HG03521 (cell line): ENCODE measurements around the gene JAZF1.

ENCODE experiments used
- ATAC-seq: cut with Tn5 transposase; IDR thresholded peaks from one replicate; pipeline ENCODE4 v1.9.1; 2021; ENCODE audit warnings: mild to moderate bottlenecking, moderate library complexity; ENCODE audit not compliant: unreplicated experiment

JAZF1 gene

DNA sequence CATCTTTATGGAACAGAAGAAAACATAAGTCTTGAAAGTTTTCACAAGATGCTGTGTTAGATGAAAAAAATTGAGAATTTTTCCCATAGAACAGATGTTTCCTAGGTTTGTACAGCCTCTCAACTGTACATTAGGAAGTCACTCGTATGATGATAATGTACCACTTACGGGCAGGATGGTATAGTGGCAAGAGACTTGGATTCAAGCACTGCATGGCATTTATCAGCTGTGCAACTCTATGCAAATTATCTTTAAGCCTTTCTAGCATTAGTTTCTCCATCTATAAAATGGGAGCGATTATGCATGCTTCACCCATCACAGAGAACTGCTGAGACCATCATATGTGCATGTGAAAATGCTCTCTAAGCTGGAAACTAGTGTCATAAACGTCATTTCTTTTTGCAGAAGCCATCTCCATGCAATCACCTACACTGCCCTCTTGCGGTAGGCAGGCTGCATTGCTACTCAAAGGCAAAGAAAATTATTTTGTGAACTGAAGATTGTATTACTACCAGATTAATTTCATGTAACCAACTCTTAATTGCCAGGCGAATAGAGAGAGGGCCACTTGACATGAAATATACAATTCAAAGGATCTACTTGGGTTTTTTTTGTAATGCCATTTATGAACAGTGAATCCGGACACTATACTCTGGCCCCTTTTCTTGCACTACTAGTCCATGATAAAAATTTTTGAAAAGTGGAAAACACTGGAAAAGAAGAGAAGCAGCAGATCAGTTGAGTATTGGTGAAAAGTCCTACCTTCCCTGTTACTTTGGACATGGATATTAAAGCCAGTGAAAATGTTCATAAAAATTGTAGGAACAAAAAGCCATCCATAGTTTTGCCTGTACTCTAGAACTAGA, 102.3 kb downstream of the JAZF1 start:
- no peak for ATAC-seq

- no peak for ATAC-seq
Observed at GRCh38 chr7:28077616-28078015, 103.0 kb downstream of the JAZF1 start.

DNA sequence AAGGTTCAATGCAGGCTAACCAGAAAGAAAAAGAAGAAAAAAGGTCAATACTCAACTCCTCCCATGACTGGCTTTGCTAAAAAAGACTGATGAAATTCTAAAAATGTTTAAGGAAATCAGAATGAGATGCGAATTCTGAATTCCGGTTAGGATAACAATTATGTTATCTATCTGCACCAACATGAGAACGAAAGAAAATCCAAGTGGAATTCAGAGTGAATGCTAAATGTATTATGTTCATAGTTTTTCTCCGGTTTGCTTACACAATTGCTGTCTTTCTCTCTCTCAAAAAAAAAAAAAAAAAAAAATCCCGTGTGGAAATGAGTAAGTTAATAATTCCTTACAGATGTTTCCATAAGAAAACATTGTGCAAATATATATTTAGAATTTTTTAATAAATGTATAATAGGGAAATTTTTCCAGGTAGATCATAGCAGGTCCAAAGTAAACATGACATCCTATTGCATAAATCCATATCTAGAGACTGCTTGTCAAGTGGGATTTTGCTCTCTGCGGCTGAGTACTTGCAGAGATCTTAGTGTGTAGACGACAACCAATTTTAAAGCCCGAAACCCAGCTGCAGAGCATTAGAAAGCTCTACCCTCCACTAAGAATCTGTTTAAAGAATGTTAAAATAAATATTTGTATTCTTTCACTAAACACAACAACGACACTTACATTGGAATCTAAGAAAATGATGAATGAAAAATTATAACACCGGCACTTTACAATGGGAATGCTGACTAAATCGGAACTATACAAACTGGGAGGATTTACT, 104.0 kb downstream of the JAZF1 start:
- no peak for ATAC-seq

DNA sequence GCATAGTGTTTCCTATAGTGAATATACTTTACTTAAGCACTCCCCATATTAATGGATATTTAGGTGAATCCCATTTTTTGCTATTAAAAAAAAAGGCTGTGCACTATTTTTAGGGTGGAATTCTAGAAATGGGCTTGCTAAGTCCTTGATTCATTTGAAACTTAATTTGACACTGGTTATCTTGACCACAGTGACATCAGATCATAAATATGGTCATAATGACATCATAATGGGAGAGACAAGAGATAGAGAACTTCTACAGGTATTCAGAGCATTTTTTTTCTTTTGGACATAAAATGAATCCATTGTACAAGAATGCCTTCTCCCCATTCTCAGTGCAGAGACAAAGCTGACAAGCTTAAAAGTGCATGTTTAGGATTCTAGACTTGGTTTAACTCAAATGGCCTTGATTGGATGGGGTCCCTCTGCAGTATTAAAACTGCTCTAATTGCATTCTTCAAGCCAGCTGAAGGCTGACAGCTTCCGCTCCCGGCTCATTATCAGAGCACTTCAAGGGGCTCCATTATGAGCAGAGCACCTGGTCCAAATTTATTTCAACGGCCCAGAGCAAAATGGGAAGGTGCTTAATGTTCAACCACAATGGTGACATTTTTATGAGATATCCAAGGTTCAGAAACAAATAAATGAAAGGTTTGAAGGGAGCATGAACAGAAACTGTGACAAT, 104.8 kb downstream of the JAZF1 start:
- ATAC-seq: no peak

DNA sequence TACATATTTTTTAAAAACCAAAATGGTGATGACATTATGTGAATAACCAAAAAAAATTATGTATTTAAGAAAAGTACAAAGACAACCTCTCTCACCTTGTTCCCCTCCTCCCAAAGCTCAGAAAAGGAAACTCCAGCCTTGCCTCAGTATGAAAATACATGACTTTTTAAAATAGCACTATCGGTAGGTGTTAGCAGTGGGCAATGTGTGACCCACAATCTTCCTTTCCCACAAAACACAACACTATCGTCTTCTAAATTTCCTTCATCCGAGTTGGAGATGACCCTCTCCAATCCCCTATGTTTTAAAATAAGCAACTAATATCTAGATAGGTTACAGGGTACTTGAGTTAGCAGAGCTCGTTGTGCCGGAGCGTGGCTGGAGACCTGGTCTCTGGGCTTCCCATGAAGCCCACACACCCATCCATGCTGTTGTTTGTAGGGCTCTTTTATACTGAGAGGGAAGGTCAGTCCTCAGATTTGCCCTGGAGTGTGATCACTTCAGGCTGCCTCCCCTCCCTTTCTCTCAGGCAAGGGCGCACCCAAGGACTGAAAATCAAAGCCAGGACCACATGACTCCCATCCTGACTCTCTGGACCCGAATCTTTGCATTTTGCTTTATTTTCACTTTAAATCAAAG, 107.6 kb downstream of the JAZF1 start:
- no peak for ATAC-seq

DNA sequence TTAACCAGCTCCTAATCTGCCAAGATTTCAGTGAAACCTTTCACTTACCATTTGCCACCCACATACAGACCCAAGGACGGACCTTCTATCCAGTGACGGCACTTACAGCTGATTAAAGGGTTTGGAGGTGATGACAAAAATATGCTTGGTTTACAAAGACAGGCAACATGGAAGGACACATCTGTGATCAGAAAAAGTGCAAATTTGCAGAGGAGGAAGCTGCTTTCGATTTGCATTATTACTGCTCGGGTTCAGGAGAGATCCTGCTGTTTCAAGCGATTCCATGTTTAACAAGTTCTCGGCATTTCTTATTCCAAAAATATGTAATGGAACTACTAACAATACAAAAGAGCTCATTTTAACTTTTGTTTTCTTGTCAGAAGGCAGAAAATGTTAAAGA, 109.0 kb downstream of the JAZF1 start:
- no peak for ATAC-seq

DNA sequence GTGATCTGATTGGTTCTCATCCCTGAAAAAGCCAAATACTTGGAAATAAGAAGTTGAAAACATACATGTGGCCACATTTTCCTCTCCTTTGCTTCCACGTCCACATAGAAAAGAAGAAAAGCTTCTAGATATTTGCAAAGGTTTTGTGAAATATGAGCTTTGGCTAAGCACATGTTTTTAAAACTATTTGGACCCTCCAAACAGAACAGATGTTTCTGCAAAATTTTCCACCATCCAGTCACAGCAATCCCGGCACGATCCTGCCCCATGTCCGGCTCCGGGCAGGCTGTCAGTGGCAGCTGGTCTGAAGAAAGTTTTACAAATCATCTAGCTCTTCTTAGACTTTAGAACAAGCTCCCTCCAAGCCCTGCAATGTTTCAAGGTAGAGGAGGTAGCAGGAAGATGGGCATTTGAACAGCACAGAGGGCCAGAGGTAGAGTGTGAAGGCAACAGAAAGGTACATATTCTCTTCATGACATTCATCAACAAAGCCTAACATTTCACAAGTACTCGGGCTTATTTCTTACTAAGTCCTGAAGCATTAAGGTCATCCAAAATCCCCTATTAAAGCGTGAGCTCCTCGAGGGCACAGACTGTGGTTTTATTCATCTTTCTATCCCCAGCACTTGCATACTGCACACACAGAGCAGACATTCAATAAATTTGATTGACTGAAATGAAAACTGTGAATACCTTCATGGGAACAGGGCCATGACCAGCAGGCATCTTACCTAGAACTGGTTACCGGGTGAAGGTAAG, 110.1 kb downstream of the JAZF1 start:
- ATAC-seq: no peak

DNA sequence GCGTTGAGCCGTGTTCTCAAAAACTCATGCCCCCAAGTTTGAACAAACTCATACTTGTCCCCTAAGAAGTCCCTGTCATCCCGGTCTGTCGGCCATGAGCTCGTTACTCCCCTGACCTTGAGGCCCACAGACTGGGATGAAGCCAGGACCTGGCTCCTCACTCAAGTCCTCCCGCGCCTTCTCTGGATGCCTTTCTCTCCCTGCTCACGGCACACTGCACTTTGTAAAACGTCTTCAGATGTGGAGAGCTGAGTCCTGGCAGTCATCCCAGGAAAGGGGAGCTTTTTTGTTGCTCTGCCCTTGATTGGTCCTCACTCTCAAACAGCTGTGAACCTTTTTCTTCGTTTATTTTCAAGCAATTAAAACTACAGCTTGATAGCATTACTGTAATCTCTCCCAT, 110.8 kb downstream of the JAZF1 start:
- ATAC-seq: no peak

- ATAC-seq: no peak
Observed at GRCh38 chr7:28069388-28069787, 111.2 kb downstream of the JAZF1 start.

DNA sequence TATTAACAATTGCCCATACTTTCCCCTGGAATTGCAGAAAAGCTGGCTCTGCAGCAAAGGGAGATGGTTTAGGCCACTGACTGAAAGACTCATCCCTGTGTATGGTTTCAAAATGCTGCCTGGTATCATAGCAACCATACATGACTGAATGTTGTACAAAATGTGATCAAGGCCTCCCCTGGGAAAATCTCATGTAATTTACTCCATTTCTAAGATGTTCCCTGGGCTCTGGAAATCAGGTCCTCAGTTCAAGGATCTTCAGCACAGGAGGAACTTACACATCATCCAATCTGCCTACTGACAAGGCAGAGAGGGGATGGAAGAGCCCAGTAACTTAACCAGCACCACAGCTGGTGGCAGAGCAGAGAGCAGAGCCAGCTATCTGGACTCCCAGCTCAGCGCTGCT, 111.8 kb downstream of the JAZF1 start:
- ATAC-seq: no peak

GRCh38 chr7:28067171-28067570, 113.4 kb downstream of the JAZF1 start:
- ATAC-seq: no peak

- no peak for ATAC-seq
Observed at GRCh38 chr7:28065721-28066285, 114.8 kb downstream of the JAZF1 start.

DNA sequence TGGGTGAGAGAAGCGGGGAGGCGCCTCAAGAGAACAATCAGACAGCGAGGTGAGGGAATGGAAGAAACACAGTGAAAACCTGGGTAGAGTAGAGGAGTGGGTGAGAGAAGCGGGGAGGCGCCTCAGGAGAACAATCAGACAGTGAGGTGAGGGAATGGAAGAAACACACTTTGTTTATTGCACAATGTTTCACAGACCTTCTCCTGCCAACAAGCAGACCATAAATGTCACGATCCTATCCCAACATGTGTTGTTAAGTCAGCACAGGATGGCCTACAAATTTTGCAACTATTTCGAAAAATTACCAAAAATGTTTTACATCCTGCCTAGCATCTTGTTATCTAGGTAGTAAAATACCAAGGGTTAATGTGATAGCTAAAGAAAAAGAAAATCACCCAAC, 115.3 kb downstream of the JAZF1 start:
- ATAC-seq: no peak

- no peak for ATAC-seq
Observed at GRCh38 chr7:28064437-28064836, 116.2 kb downstream of the JAZF1 start.

DNA sequence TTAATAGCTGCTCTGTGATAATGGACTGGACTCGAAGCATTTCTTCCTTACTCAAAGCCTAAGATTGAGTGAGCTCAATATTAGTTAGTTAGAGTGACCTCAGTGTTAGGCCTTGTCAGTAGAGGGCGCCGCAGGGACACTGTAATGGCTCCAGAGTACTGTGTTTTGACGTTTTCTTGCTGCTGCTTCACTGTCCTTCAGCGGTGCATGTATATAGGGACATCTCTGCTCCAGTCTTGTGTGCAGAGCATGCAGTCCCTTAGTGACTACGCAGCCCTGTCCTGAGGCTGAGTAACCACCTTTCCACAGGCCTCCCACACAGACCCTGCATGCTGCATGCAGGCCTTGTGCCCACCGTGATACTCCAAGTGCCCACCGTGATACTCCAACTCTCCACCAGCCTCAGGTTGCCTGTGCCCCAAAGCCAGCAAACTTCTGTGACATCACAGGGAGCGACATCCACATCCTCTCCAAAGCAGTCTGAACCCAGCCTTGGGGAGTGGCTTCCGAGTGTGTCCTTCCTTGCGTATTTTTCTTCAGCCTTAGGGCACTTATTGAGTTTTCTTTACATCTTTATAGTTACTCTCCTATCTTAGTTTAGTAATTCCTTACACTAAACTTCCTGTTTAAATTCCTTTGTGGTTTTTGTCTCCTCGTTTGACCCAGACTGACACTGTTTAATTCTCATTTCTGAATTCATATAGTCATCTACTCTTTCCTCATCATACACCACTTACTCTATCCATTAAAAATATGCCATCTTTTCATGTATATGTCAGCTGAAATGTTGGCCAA, 118.2 kb downstream of the JAZF1 start:
- ATAC-seq: peak; percentile 62

- no peak for ATAC-seq
Observed at GRCh38 chr7:28061824-28062196, 118.8 kb downstream of the JAZF1 start.

DNA sequence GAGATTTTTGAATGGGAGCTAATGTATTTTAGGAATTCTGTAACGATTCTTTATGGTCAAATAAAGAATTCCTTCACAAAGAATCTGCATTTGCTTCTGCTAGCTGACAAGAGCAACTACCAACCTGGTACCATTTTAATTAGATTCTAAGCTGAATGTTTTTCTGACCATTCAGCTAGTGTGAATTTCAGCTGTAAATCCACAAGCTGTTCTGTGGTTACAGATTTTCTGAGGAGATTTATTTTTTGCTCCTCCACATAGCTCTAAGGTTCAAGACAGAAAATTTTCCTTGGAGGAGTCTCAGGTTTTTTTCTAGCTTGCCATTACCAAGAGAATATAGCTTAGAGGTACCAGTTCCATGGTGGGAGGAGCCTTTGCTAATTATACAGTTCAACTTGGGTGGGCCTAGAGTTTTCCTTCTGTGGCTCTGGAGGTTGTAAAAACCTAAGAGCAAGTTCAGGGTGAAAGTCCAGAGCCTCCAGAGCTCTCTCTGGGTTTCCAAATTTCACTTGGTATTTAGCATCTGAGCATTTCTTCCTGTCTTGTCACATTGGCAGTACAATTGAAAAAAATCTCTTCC, 120.1 kb downstream of the JAZF1 start:
- ATAC-seq: no peak

DNA sequence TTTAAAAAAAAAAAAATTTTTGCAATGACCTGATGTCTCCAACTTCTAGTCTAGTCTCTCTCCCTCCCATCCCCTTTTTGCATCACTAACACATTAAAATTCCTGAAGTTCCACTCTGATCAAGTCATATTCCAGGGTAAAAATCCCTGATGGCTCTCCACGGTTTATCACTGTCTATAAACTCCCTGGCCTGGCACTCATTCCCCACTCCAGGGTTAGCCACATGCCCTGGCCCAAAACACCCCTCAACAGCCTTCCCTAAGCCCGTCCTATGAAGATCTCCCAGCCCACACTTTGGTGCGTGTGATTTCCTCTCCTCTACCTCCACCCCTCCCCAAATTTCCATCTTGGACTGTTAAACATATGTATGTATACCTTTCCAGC, 125.4 kb downstream of the JAZF1 start:
- ATAC-seq: no peak

- ATAC-seq: no peak
Observed at GRCh38 chr7:28054531-28055160, 125.9 kb downstream of the JAZF1 start.
